Kidney capillary endothelial cell (primary cell): ENCODE results near the gene IVL.

ENCODE experiments used
- DNase-seq: peaks from one replicate; pipeline ENCODE4 v3.0.0-alpha.2; 2018; ENCODE audit warnings: low spot score

Gene IVL

GRCh38 chr1:152886758-152887409 is 21.5 kb upstream of the IVL start:
- DNase-seq, result no peak

GRCh38 chr1:152888126-152888525 is 20.2 kb upstream of the IVL start:
- no peak for DNase-seq

GRCh38 chr1:152899027-152899426 is 9.3 kb upstream of the IVL start:
- no peak for DNase-seq

- no peak for DNase-seq
Measured at GRCh38 chr1:152899883-152900282, 8.5 kb upstream of the IVL start.

GRCh38 chr1:152901631-152902030 is 6.7 kb upstream of the IVL start:
- no peak for DNase-seq

GRCh38 chr1:152902636-152903035 is 5.7 kb upstream of the IVL start:
- DNase-seq, result no peak

GRCh38 chr1:152904688-152905440 is 3.5 kb upstream of the IVL start:
- no peak for DNase-seq

- DNase-seq, result peak; percentile 8
Measured at GRCh38 chr1:152906023-152906565, 2.3 kb upstream of the IVL start.

GRCh38 chr1:152909206-152909605 is 860 bp downstream of the IVL start:
- no peak for DNase-seq

GRCh38 chr1:152912471-152912870 is 4.1 kb downstream of the IVL start:
- DNase-seq, result no peak

GRCh38 chr1:152912900-152913299 is 4.6 kb downstream of the IVL start:
- no peak for DNase-seq

GRCh38 chr1:152917794-152918193 is 9.4 kb downstream of the IVL start:
- no peak for DNase-seq

- DNase-seq, result no peak
Measured at GRCh38 chr1:152919071-152919470, 10.7 kb downstream of the IVL start.

- no peak for DNase-seq
Measured at GRCh38 chr1:152924191-152924590, 15.8 kb downstream of the IVL start.

- no peak for DNase-seq
Measured at GRCh38 chr1:152926091-152926490, 17.7 kb downstream of the IVL start.

- DNase-seq, result no peak
Measured at GRCh38 chr1:152928671-152929070, 20.3 kb downstream of the IVL start.

GRCh38 chr1:152932170-152932811 is 23.9 kb downstream of the IVL start:
- DNase-seq, result no peak

GRCh38 chr1:152933196-152933595 is 24.9 kb downstream of the IVL start:
- DNase-seq, result no peak

GRCh38 chr1:152940614-152941013 is 32.3 kb downstream of the IVL start:
- DNase-seq, result no peak

GRCh38 chr1:152941037-152941711 is 32.8 kb downstream of the IVL start:
- DNase-seq, result no peak

GRCh38 chr1:152942161-152942560 is 33.8 kb downstream of the IVL start:
- DNase-seq, result no peak

- no peak for DNase-seq
Measured at GRCh38 chr1:152946248-152946647, 37.9 kb downstream of the IVL start.
